K562 (cell line): ENCODE data around the gene STAMBPL1. TPM values are rescaled to one million over a fixed set of nuclear protein-coding genes. Genes with fewer than 3 reads are reported as not detected.

Experiments used
- ATAC-seq: fragments of 200-7000 bp; cut with Tn5 transposase; 3 replicates; pipeline ENCODE4 v1.9.1; 2020; ENCODE audit warnings: moderate library complexity
- BruUV-seq: library from RNA; stranded (reverse); fragments of 400-500 nt; replicated peaks from 2 replicates; lab custom pipeline; 2021; lab: Mats Ljungman, UMichigan
- CTCF ChIA-PET: fragments of 300-600 bp; formaldehyde crosslinking; extraction: SDS; loops from one replicate; lab custom pipeline; 2021; ENCODE audit warnings: low intra/inter-chr PET ratio; lab: Yijun Ruan, JAX
- POLR2A ChIA-PET: fragments of 300-600, 350-650 bp; sonication (Branson Sonifier 250); formaldehyde crosslinking; extraction: SDS; loops from one replicate; lab custom pipeline; 2021; ENCODE audit warnings: antibody characterized with exemption, inconsistent platforms; lab: Yijun Ruan, JAX
- DNase-seq, 4 experiments: peaks; one replicate each; pipeline versions ENCODE4 v3.0.0 to v3.0.0-alpha.2; 2011 to 2018; ENCODE audit warnings: low spot score in 3 of 4, mixed read lengths in 3 of 4; ENCODE audit errors: extremely low read depth in 1 of 4
- FAIRE-seq: peaks from 2 replicates; lab custom pipeline; 2011; peaks lifted over from hg19 to GRCh38; lab: Jason Lieb, UNC
- H2AFZ ChIP-seq: 2 replicates; pipeline ENCODE4 v1.6.0; 2011; ENCODE audit warnings: low read depth, low read length, control low read depth, inconsistent platforms
- H3K27ac ChIP-seq: fragments of 200-600 bp; 3 replicates; pipeline ENCODE4 v1.8.0; 2011; ENCODE audit warnings: low read depth, mild to moderate bottlenecking, control low read depth, inconsistent platforms, low read length, moderate library complexity, mixed read lengths; ENCODE audit errors: extremely low read depth
- H3K27me3 ChIP-seq, 2 experiments: fragments of 300-600 bp in 1 of 2; 2 replicates in 1 of 2; 3 replicates in 1 of 2; pipeline versions ENCODE4 v1.6.0 to v1.8.0; 2011; ENCODE audit warnings: inconsistent platforms in 2 of 2, low read length in 2 of 2, mild to moderate bottlenecking in 1 of 2, mixed read lengths in 1 of 2, moderate library complexity in 1 of 2; ENCODE audit not compliant: control insufficient read depth in 2 of 2, insufficient read depth in 2 of 2
- H3K36me3 ChIP-seq: fragments of 300-600 bp; 3 replicates; pipeline ENCODE4 v1.8.0; 2011; ENCODE audit warnings: mild to moderate bottlenecking, low read length, inconsistent platforms; ENCODE audit not compliant: control insufficient read depth, insufficient read depth
- H3K4me1 ChIP-seq, 2 experiments: fragments of 200-600 bp in 1 of 2; replicated peaks in 1 of 2; 2 replicates in 1 of 2; 3 replicates in 1 of 2; pipeline versions ENCODE4 v1.5.1 to v1.8.0; 2011; ENCODE audit warnings: inconsistent platforms in 2 of 2, low read length in 2 of 2, mild to moderate bottlenecking in 1 of 2, mixed read lengths in 1 of 2, moderate library complexity in 1 of 2; ENCODE audit not compliant: control insufficient read depth in 2 of 2, insufficient read depth in 2 of 2
- H3K4me2 ChIP-seq: 2 replicates; pipeline ENCODE4 v1.6.1; 2011; ENCODE audit warnings: low read length, control low read depth, inconsistent platforms, mixed read lengths; ENCODE audit not compliant: insufficient read depth
- H3K4me3 ChIP-seq: fragments of 200-600 bp; sonication (generic), shearing (Covaris generic); 2 replicates; pipeline ENCODE4 v1.5.1; 2016; ENCODE audit warnings: control low read depth, inconsistent platforms
- H3K79me2 ChIP-seq: fragments of 200-600 bp; 3 replicates; pipeline ENCODE4 v1.8.0; 2011; ENCODE audit warnings: low read length, inconsistent platforms; ENCODE audit not compliant: control insufficient read depth, insufficient read depth
- H3K9ac ChIP-seq, 2 experiments: 2 replicates each; pipeline versions ENCODE4 v1.6.0 to v1.6.1; 2011; ENCODE audit warnings: low read depth in 2 of 2, low read length in 2 of 2, control low read depth in 1 of 2, inconsistent platforms in 1 of 2, mild to moderate bottlenecking in 1 of 2, mixed read lengths in 1 of 2; ENCODE audit not compliant: insufficient read depth in 1 of 2
- H3K9me1 ChIP-seq: one replicate; pipeline ENCODE4 v1.6.0; 2011; ENCODE audit warnings: inconsistent platforms, mild to moderate bottlenecking, low read length, moderate library complexity; ENCODE audit not compliant: control insufficient read depth, insufficient read depth
- H3K9me3 ChIP-seq: replicated peaks from 2 replicates; pipeline ENCODE4 v1.5.1; 2011; ENCODE audit warnings: low read depth, low read length, inconsistent platforms; ENCODE audit not compliant: control insufficient read depth, insufficient read depth
- H4K20me1 ChIP-seq: replicated peaks from 2 replicates; pipeline ENCODE4 v1.6.1; 2011; ENCODE audit warnings: low read length, inconsistent platforms, mixed read lengths; ENCODE audit not compliant: control insufficient read depth, insufficient read depth
- ARHGAP35 ChIP-seq: fragments of 450-650 bp; IDR thresholded peaks from 2 replicates; pipeline ENCODE4 v1.6.1; 2018; ENCODE audit not compliant: partially characterized antibody
- CREB3 ChIP-seq: fragments of 450-650 bp; conservative IDR thresholded peaks from 2 replicates; pipeline ENCODE4 v1.6.1; 2016; ENCODE audit warnings: missing genetic modification characterization, low read depth, mild to moderate bottlenecking, missing compliant biosample characterization, moderate library complexity
- DPF2 ChIP-seq: fragments of 450-650 bp; IDR thresholded peaks from 2 replicates; pipeline ENCODE4 v1.6.1; 2016
- KAT7 ChIP-seq: sonication (generic); formaldehyde crosslinking; IDR thresholded peaks from 2 replicates; pipeline ENCODE4 v1.8.0; 2022; ENCODE audit warnings: missing genetic modification reagents, mild to moderate bottlenecking, borderline replicate concordance
- MEF2A ChIP-seq: IDR thresholded peaks from 2 replicates; pipeline ENCODE4 v1.6.1; 2011; ENCODE audit warnings: low read depth, mild to moderate bottlenecking, low read length, moderate library complexity; ENCODE audit not compliant: control insufficient read depth
- NELFE ChIP-seq: IDR thresholded peaks from 2 replicates; pipeline ENCODE4 v1.6.1; 2011; ENCODE audit warnings: mild to moderate bottlenecking; ENCODE audit not compliant: insufficient read depth, insufficient read length
- PHB ChIP-seq: fragments of 250-450 bp; sonication (Bioruptor Pico); IDR thresholded peaks from 2 replicates; pipeline ENCODE4 v1.5.0; 2021
- POLR2AphosphoS5 ChIP-seq: IDR thresholded peaks from 2 replicates; pipeline ENCODE4 v1.6.1; 2011; ENCODE audit warnings: mild to moderate bottlenecking, low read depth, low read length, moderate library complexity; ENCODE audit not compliant: control insufficient read depth, insufficient read depth
- SMARCC2 ChIP-seq: fragments of 450-650 bp; IDR thresholded peaks from 2 replicates; pipeline ENCODE4 v1.6.1; 2017; ENCODE audit warnings: antibody characterized with exemption, moderate library complexity, mild to moderate bottlenecking, low read depth
- TAF15 ChIP-seq: fragments of 200-400 bp; formaldehyde crosslinking; IDR thresholded peaks from 2 replicates; pipeline ENCODE4 v1.6.1; 2017; ENCODE audit warnings: mild to moderate bottlenecking, low read depth, low read length, moderate library complexity
- UBTF ChIP-seq, 2 experiments: IDR thresholded peaks; 2 replicates each; pipeline ENCODE4 v1.6.1; 2012; ENCODE audit warnings: improper control_type of control experiment in 2 of 2, low read depth in 2 of 2, low read length in 2 of 2, borderline replicate concordance in 1 of 2
- ZKSCAN1 ChIP-seq: fragments of 150-350 bp; IDR thresholded peaks from 2 replicates; pipeline ENCODE4 v1.6.1; 2016; ENCODE audit warnings: low read depth, low read length
- ZNF12 ChIP-seq: sonication (generic); formaldehyde crosslinking; IDR thresholded peaks from 2 replicates; pipeline ENCODE4 v1.4.0; 2020; ENCODE audit warnings: mild to moderate bottlenecking, missing genetic modification reagents
- ZNF174 ChIP-seq: fragments of 250-450 bp; sonication (Bioruptor Pico); IDR thresholded peaks from 2 replicates; pipeline ENCODE4 v1.4.0; 2020; ENCODE audit warnings: mild to moderate bottlenecking
- ZNF639 ChIP-seq, 2 experiments: fragments of 200-800 bp in 1 of 2; sonication (Bioruptor generic) in 1 of 2; sonication (generic) in 1 of 2; formaldehyde crosslinking in 1 of 2; IDR thresholded peaks in 1 of 2; conservative IDR thresholded peaks in 1 of 2; 2 replicates each; pipeline versions ENCODE4 v1.5.0 to v1.6.1; 2016 to 2020; ENCODE audit warnings: missing compliant biosample characterization in 1 of 2, missing genetic modification characterization in 1 of 2, missing genetic modification reagents in 1 of 2
- WGBS: fragments of 100-300 bp; shearing (Covaris generic); methylation state at CpG from one replicate; pipeline ENCODE4 v1.1.6; 2016; ENCODE audit warnings: low coverage, mixed read lengths; ENCODE audit not compliant: insufficient coverage; ENCODE audit errors: missing lambda C conversion rate; 5-methylcytosine and 5-hydroxymethylcytosine counted together
- in situ Hi-C: fragments of 300-500 bp; cut with MboI; formaldehyde crosslinking; loops from 4 replicates; pipeline ENCODE4 v1.15.0; 2018; ENCODE audit warnings: inconsistent platforms, mixed read lengths
- intact Hi-C: fragments of 100-400 bp; cut with micrococcal nuclease; formaldehyde crosslinking; loops from 2 replicates; pipeline ENCODE4 v1.14.2; 2022
- polyA plus RNA-seq, 8 experiments: library from polyadenylated mRNA; depleted of rRNA in 4 of 8; stranded (reverse) in 5 of 8; unstranded in 3 of 8; fragments of >200 nt; fragmentation: Nextera tagmentation in 2 of 8; fragmentation: Illumina TruSeq in 1 of 8; extraction: Ambion mirVana in 2 of 8; extraction: Trizol in 1 of 8; gene quantifications; 2 replicates each; pipeline versions ENCODE4 v1.2.1 to v1.2.3, GENCODE V29; 2011 to 2014; ENCODE audit warnings: inconsistent platforms in 1 of 8, missing spikeins in 1 of 8
- total RNA-seq, 7 experiments: library from RNA; depleted of rRNA in 6 of 7; stranded (reverse); fragments of >200 nt in 6 of 7; fragmentation: Illumina TruSeq in 2 of 7; extraction: Trizol in 2 of 7; gene quantifications; 2 replicates each; pipeline versions ENCODE4 v1.2.1 to v1.2.3, GENCODE V29; 2011 to 2021; ENCODE audit warnings: low replicate concordance in 1 of 7

Gene STAMBPL1
- total and polyA plus RNA-seq, 9 of the 15 experiments (the other 6 are each of a cell fraction or from before 2014, with no cell fraction given), result 0.09 TPM; not detected in 8

- Histone ChIP-seq H2AFZ (no peak overlapping the region), H4K20me1 (no peaks in the 10 kb centered on the region), H3K9me3 (no peaks in the 10 kb centered on the region), H3K27me3 (no peaks in the 10 kb centered on the region), H3K27ac (no peak overlapping the region), H3K9ac (no peak overlapping the region), H3K36me3 (no peaks in the 10 kb centered on the region), H3K4me1 (no peaks in the 10 kb centered on the region), H3K4me2 (no peak overlapping the region), H3K4me3 (no peak overlapping the region), H3K9me1 (no peaks in the 10 kb centered on the region), H3K79me2 (no peaks in the 10 kb centered on the region)
- no peak for DNase-seq
- no peak for ATAC-seq
- no peak for FAIRE-seq
- CTCF ChIA-PET, result interaction anchor here (0.7 kb wide), 1 partner anchor 887 kb away, joined by 3 read pairs; no protein-coding TSS in a partner anchor
- 6% methylated on average over 2 of the region's 2 CpGs for WGBS
- BruUV-seq, result no TSS peak
- in situ Hi-C loops (no loop called here), intact Hi-C loops (no loop called here)
- POLR2A ChIA-PET, result no interaction called here
- TF ChIP-seq TAF15 (no peak), MEF2A (no peak), ZNF12 (CRISPR knock-in tag) (no peak), PHB (no peak), ARHGAP35 (no peak), DPF2 (no peak), POLR2AphosphoS5 (no peak), UBTF (IDR thresholded peaks at IDR 0.05; ENCODE audit: borderline replicate concordance in 1 of 2, low read depth in 2 of 2, low read length in 2 of 2) (no peak), SMARCC2 (no peak), KAT7 (CRISPR knock-in tag) (no peak), ZKSCAN1 (no peak), CREB3 (tag) (no peak), ZNF639 (CRISPR knock-in tag; conservative IDR thresholded peaks at IDR 0.05 in 1 of 2, IDR thresholded peaks at IDR 0.05 in 1 of 2) (no peak), ZNF174 (CRISPR knock-in tag) (no peak), NELFE (no peak)
These were observed 48.2 kb downstream of the STAMBPL1 start for GRCh38 chr10:88928254-88928653.
